Measurements from ENCODE around the gene PLEKHJ1.
A peak's percentile ranks its signal among the peaks of the same experiment; 100 is the strongest.

PLEKHJ1 gene

DNA sequence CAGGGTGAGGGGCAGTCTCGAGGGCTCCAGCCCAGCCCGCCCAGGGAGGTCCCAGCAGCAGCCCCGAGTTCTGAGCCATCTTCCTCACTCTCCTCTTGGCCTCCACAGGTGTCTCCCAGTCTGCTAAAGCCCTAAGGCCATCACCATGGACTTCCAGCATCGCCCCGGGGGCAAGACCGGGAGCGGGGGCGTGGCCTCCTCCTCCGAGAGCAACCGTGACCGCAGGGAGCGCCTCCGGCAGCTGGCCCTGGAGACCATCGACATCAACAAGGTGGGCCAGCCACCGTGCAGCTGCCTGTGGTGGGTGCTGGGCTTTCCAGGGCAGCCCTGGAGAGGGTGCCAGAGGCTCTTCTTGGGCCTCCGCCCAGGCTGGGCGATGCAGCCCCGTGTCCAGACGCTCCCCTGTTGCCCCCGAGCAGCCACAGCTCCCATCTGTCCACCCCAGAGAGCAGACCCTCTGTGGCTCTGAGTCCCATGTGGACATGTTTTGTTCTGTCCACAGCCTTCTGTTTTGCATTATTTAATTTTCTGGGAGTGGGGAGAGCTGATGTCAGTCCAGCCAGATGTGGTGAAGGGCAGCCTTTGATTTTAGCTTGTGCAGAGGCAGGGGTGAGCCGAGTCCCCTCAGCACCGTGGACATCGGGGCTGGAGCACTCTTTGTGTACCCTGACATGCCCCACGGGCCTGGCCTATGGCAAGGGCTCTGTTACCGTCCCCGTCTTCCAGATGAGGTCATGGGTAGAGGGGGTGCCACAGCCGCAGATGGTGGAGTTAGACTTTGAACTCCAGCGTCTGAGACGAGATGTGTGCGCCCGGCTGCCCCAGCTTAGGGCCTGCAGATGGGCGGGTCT is 7.4 kb upstream of the PLEKHJ1 start:
- no peak overlapping the region for H3K4me3 ChIP-seq (ENCODE audit: low read depth, low read length)
- DNase-seq (ENCODE audit: low read depth): no peak
- TF ChIP-seq, protein P1, sequence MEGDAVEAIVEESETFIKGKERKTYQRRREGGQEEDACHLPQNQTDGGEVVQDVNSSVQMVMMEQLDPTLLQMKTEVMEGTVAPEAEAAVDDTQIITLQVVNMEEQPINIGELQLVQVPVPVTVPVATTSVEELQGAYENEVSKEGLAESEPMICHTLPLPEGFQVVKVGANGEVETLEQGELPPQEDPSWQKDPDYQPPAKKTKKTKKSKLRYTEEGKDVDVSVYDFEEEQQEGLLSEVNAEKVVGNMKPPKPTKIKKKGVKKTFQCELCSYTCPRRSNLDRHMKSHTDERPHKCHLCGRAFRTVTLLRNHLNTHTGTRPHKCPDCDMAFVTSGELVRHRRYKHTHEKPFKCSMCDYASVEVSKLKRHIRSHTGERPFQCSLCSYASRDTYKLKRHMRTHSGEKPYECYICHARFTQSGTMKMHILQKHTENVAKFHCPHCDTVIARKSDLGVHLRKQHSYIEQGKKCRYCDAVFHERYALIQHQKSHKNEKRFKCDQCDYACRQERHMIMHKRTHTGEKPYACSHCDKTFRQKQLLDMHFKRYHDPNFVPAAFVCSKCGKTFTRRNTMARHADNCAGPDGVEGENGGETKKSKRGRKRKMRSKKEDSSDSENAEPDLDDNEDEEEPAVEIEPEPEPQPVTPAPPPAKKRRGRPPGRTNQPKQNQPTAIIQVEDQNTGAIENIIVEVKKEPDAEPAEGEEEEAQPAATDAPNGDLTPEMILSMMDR (conservative IDR thresholded peaks at IDR 0.05; ENCODE audit: low read depth, low read length): no peak

- TF ChIP-seq, protein P1 (conservative IDR thresholded peaks at IDR 0.05; ENCODE audit: low read depth, low read length): no peak
- no peak overlapping the region for H3K4me3 ChIP-seq (ENCODE audit: low read depth, low read length)
- DNase-seq (ENCODE audit: low read depth): no peak
Measured at GRCh38 chr19:2242816-2243215, 6.7 kb upstream of the PLEKHJ1 start.

DNA sequence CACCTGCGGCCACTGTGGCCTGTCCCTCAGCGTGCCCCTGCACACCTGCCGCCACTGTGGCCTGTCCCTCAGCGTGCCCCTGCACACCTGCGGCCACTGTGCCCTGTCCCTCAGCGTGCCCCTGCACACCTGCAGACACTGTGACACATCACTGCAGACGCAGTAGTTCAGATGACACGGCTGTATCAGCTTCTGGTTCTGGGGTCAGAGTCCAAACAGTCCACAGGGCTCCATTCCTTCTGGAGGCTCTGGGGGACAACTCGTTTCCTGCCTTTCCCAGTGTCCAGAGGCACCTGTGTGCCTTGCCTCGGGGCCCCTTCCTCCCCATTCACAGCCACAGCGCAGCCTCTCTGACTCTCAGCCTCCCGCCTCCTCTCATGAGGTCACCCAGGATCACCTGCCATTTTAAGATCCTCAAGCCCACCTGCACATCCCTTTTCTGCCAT is 6.0 kb upstream of the PLEKHJ1 start:
- H3K4me3 ChIP-seq (ENCODE audit: low read depth, low read length): no peak overlapping the region
- TF ChIP-seq, protein P1 (conservative IDR thresholded peaks at IDR 0.05; ENCODE audit: low read depth, low read length): no peak
- no peak for DNase-seq (ENCODE audit: low read depth)

GRCh38 chr19:2240881-2241760 is 5.0 kb upstream of the PLEKHJ1 start:
- DNase-seq (ENCODE audit: low read depth): no peak
- TF ChIP-seq, protein P1 (conservative IDR thresholded peaks at IDR 0.05; ENCODE audit: low read depth, low read length): no peak
- no peak overlapping the region for H3K4me3 ChIP-seq (ENCODE audit: low read depth, low read length)

GRCh38 chr19:2239771-2240770 is 3.9 kb upstream of the PLEKHJ1 start:
- DNase-seq (ENCODE audit: low read depth): peak; percentile 53
- peak overlapping the region; percentile 59 for H3K4me3 ChIP-seq (ENCODE audit: low read depth, low read length)
- TF ChIP-seq, protein P1 (conservative IDR thresholded peaks at IDR 0.05; ENCODE audit: low read depth, low read length): no peak

DNA sequence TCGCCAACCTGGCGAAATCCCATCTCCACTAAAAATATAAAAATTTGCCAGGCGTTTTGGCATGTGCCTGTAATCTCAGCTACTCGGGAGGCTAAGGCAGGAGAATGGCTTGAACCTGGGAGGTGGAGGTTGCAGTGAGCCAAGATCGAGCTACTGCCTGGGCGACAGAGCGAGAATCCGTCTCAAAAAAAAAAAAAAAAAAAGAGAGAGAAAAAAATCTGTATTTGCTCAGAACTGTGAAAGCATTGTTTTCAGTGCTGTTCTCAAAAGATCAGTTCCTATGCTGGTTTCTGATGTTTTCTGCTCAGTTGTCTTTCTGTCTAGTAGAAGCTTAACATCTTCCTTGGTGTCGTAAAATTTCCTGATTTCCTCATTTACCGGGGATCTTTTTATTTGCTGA is 3.0 kb upstream of the PLEKHJ1 start:
- H3K4me3 ChIP-seq (ENCODE audit: low read depth, low read length): peak overlapping the region; percentile 59
- no peak for DNase-seq (ENCODE audit: low read depth)
- TF ChIP-seq, protein P1 (conservative IDR thresholded peaks at IDR 0.05; ENCODE audit: low read depth, low read length): no peak

Measured in choroid plexus epithelial cell (primary cell).